IMR-90 (cell line): ENCODE measurements around the gene THSD1. TPM values are rescaled to one million over a fixed set of nuclear protein-coding genes. Genes with fewer than 3 reads are reported as not detected.

Experiments used
- ATAC-seq: fragments of 200-7000 bp; cut with Tn5 transposase; 2 replicates; pipeline ENCODE4 v1.9.1; 2020; ENCODE audit warnings: low read depth, mild to moderate bottlenecking, moderate library complexity
- BruUV-seq: library from RNA; stranded (reverse); fragments of 400-500 nt; replicated peaks from 2 replicates; lab custom pipeline; 2021; lab: Mats Ljungman, UMichigan
- CTCF ChIA-PET: fragments of 300-600 bp; formaldehyde crosslinking; extraction: SDS; loops from one replicate; lab custom pipeline; 2021; ENCODE audit warnings: antibody characterized with exemption; lab: Yijun Ruan, JAX
- POLR2A ChIA-PET: fragments of 300-600 bp; sonication (Branson Sonifier 250); formaldehyde crosslinking; loops from one replicate; lab custom pipeline; 2022; ENCODE audit warnings: antibody characterized with exemption; ENCODE audit not compliant: unreplicated experiment; lab: Charles Lee
- DNase-seq: peaks from one replicate; pipeline ENCODE4 v3.0.0; 2013
- H2AFZ ChIP-seq: replicated peaks from 2 replicates; pipeline ENCODE3; 2013; ENCODE audit warnings: low read length, mild to moderate bottlenecking; ENCODE audit not compliant: poor library complexity
- H2AK5ac ChIP-seq: 2 replicates; pipeline ENCODE4 v1.6.1; 2013; ENCODE audit warnings: low read depth, low read length, inconsistent platforms
- H2AK9ac ChIP-seq: replicated peaks from 2 replicates; pipeline ENCODE3; 2013; ENCODE audit warnings: mild to moderate bottlenecking, low read depth, low read length, moderate library complexity; ENCODE audit not compliant: poor library complexity
- H2BK120ac ChIP-seq: 2 replicates; pipeline ENCODE4 v1.6.1; 2013; ENCODE audit warnings: low read depth, low read length, inconsistent platforms
- H2BK15ac ChIP-seq: 3 replicates; pipeline ENCODE4 v1.6.1; 2013; ENCODE audit warnings: low read depth, low read length, inconsistent platforms
- H2BK20ac ChIP-seq: 2 replicates; pipeline ENCODE4 v1.6.1; 2013; ENCODE audit warnings: low read depth, mild to moderate bottlenecking, inconsistent platforms, low read length, moderate library complexity
- H2BK5ac ChIP-seq: 2 replicates; pipeline ENCODE4 v1.6.1; 2013; ENCODE audit warnings: mild to moderate bottlenecking, low read depth, low read length, inconsistent platforms; ENCODE audit not compliant: poor library complexity, severe bottlenecking
- H3K14ac ChIP-seq: replicated peaks from 2 replicates; pipeline ENCODE4 v1.6.1; 2013; ENCODE audit warnings: low read depth, low read length, inconsistent platforms
- H3K18ac ChIP-seq: 2 replicates; pipeline ENCODE4 v1.6.1; 2013; ENCODE audit warnings: low read depth, low read length, control low read depth
- H3K23ac ChIP-seq: 2 replicates; pipeline ENCODE4 v1.6.1; 2013; ENCODE audit warnings: low read depth, low read length, inconsistent platforms
- H3K27ac ChIP-seq: 2 replicates; pipeline ENCODE4 v1.5.1; 2013; ENCODE audit warnings: mild to moderate bottlenecking, control low read depth, low read length; ENCODE audit not compliant: insufficient read depth
- H3K27me3 ChIP-seq: 2 replicates; pipeline ENCODE4 v1.6.1; 2013; ENCODE audit warnings: low read length; ENCODE audit not compliant: control insufficient read depth, insufficient read depth
- H3K36me3 ChIP-seq: 2 replicates; pipeline ENCODE4 v1.6.1; 2013; ENCODE audit warnings: low read length, mixed read lengths; ENCODE audit not compliant: control insufficient read depth, insufficient read depth
- H3K4ac ChIP-seq: 2 replicates; pipeline ENCODE4 v1.6.1; 2013; ENCODE audit warnings: low read depth, low read length, inconsistent platforms
- H3K4me1 ChIP-seq: 2 replicates; pipeline ENCODE4 v1.6.1; 2013; ENCODE audit warnings: low read length, mixed read lengths; ENCODE audit not compliant: control insufficient read depth, insufficient read depth
- H3K4me2 ChIP-seq: 2 replicates; pipeline ENCODE4 v1.6.1; 2013; ENCODE audit warnings: low read depth, mild to moderate bottlenecking, control low read depth, low read length, moderate library complexity
- H3K4me3 ChIP-seq: 2 replicates; pipeline ENCODE4 v1.5.1; 2013; ENCODE audit warnings: low read depth, mild to moderate bottlenecking, control low read depth, low read length, moderate library complexity; ENCODE audit not compliant: insufficient read depth
- H3K56ac ChIP-seq: 2 replicates; pipeline ENCODE4 v1.6.1; 2013; ENCODE audit warnings: low read length, inconsistent platforms; ENCODE audit not compliant: insufficient read depth; ENCODE audit errors: extremely low read depth
- H3K79me1 ChIP-seq, 2 experiments: 2 replicates each; pipeline ENCODE4 v1.6.1; 2013; ENCODE audit warnings: low read length in 2 of 2, inconsistent platforms in 1 of 2, low read depth in 1 of 2
- H3K9ac ChIP-seq: 2 replicates; pipeline ENCODE4 v1.6.1; 2013; ENCODE audit warnings: low read depth, low read length, control low read depth
- H3K9me1 ChIP-seq: 2 replicates; pipeline ENCODE4 v1.6.1; 2013; ENCODE audit warnings: low read length, inconsistent platforms; ENCODE audit not compliant: insufficient read depth
- H3K9me3 ChIP-seq: 2 replicates; pipeline ENCODE4 v1.6.1; 2013; ENCODE audit warnings: low read length; ENCODE audit not compliant: control insufficient read depth, insufficient read depth
- H4K20me1 ChIP-seq: 2 replicates; pipeline ENCODE4 v1.6.1; 2013; ENCODE audit warnings: low read length, inconsistent platforms; ENCODE audit not compliant: insufficient read depth
- H4K5ac ChIP-seq: 2 replicates; pipeline ENCODE4 v1.6.1; 2013; ENCODE audit warnings: mild to moderate bottlenecking, low read depth, low read length, control low read depth
- H4K8ac ChIP-seq, 2 experiments: 2 replicates each; pipeline ENCODE4 v1.6.1; 2013; ENCODE audit warnings: low read depth in 2 of 2, low read length in 2 of 2, control low read depth in 1 of 2, inconsistent platforms in 1 of 2
- H4K91ac ChIP-seq: 2 replicates; pipeline ENCODE4 v1.6.1; 2013; ENCODE audit warnings: low read depth, low read length, inconsistent platforms; ENCODE audit not compliant: insufficient read depth
- BHLHE40 ChIP-seq: fragments of 150-350 bp; IDR thresholded peaks from 2 replicates; pipeline ENCODE4 v1.6.1; 2016; ENCODE audit warnings: mild to moderate bottlenecking, low read depth, low read length
- MXI1 ChIP-seq: IDR thresholded peaks from 2 replicates; pipeline ENCODE4 v1.6.1; 2012; ENCODE audit warnings: low read depth, mild to moderate bottlenecking, low read length, moderate library complexity, borderline replicate concordance
- POLR2A ChIP-seq: IDR thresholded peaks from 2 replicates; pipeline ENCODE4 v1.6.1; 2012; ENCODE audit warnings: mild to moderate bottlenecking, low read depth, low read length
- RCOR1 ChIP-seq: IDR thresholded peaks from 2 replicates; pipeline ENCODE4 v1.6.1; 2012; ENCODE audit warnings: mild to moderate bottlenecking, low read length, improper control_type of control experiment; ENCODE audit not compliant: insufficient replicate concordance
- RFX5 ChIP-seq: IDR thresholded peaks from 2 replicates; pipeline ENCODE4 v1.8.0; 2012; ENCODE audit warnings: low read depth, mild to moderate bottlenecking, low read length, moderate library complexity
- SMC3 ChIP-seq: fragments of 150-350 bp; IDR thresholded peaks from 2 replicates; pipeline ENCODE4 v1.6.1; 2016; ENCODE audit warnings: low read depth, mild to moderate bottlenecking, antibody characterized with exemption, low read length, moderate library complexity
- WGBS, 2 experiments: methylation state at CpG; one replicate each; pipeline versions ENCODE4 v1.1.5 to v1.1.7; 2013; ENCODE audit warnings: missing lambda C conversion rate in 2 of 2; ENCODE audit not compliant: insufficient read length in 1 of 2; ENCODE audit errors: extremely low coverage in 2 of 2; 5-methylcytosine and 5-hydroxymethylcytosine counted together
- dilution Hi-C: fragments of 300-500 bp; cut with HindIII; formaldehyde crosslinking; loops from one replicate; pipeline ENCODE4 v1.14.3; 2018; ENCODE audit warnings: low sequenced_read_pairs; ENCODE audit not compliant: unreplicated experiment
- in situ Hi-C: fragments of 300-500 bp; cut with MboI; formaldehyde crosslinking; loops from 3 replicates; pipeline ENCODE4 v1.14.3; 2019; ENCODE audit warnings: low sequenced_read_pairs, inconsistent platforms, mixed read lengths
- intact Hi-C: fragments of 100-400 bp; cut with micrococcal nuclease; formaldehyde crosslinking; loops from 2 replicates; pipeline ENCODE4 v1.10.0; 2022
- polyA plus RNA-seq, 3 experiments: library from polyadenylated mRNA; depleted of rRNA; stranded (reverse); fragments of >200 nt; gene quantifications; 2 replicates each; pipeline ENCODE4 v1.2.3, GENCODE V29; 2012; ENCODE audit warnings: low replicate concordance in 1 of 3
- total RNA-seq: library from RNA; depleted of rRNA; stranded (reverse); fragments of >200 nt; gene quantifications from 2 replicates; pipeline ENCODE4 v1.2.3, GENCODE V29; 2012

Gene THSD1
- total and polyA plus RNA-seq, 2 of the 4 experiments (the other 2 are of a cell fraction): 12.1 to 19.0 TPM

DNA sequence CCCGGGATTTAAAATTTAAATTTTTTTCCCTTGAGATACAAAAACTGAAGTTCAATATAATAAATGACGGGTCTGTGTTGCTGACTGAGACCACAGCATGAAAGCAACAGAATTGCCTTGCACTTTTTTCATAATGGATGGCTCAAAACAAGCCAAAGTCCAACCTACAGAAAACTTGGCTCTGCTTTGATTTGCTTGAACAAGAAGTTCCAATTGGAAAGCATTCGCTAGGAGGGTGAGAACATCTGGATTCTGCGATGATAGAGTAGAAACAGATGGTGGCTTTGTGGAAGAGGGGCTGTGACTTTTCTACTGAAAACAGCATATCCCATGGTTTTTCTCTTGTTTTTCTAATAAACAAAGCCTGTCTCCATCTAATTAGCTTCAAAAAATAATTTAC lies 46.4 kb downstream of the THSD1 start:
- Histone ChIP-seq H4K91ac (no peak overlapping the region), H2AFZ (no peak overlapping the region), H2BK15ac (no peak overlapping the region), H3K9ac (no peak overlapping the region), H3K27me3 (peaks cover 2% of the 10 kb centered on the region; the same call in 1 of the 2 replicates), H3K4me2 (no peak overlapping the region), H3K56ac (no peak overlapping the region), H3K4ac (no peak overlapping the region), H3K79me1 (no peaks in the 10 kb centered on the region), H3K36me3 (no peaks in the 10 kb centered on the region), H2BK120ac (no peak overlapping the region), H4K8ac (no peak overlapping the region), H4K20me1 (no peaks in the 10 kb centered on the region), H3K9me3 (no peaks in the 10 kb centered on the region), H2AK9ac (no peak overlapping the region), H2BK20ac (no peak overlapping the region), H3K27ac (no peak overlapping the region), H3K9me1 (no peaks in the 10 kb centered on the region), H3K18ac (no peak overlapping the region), H3K23ac (no peak overlapping the region), H3K4me3 (no peak overlapping the region), H2AK5ac (no peak overlapping the region), H4K5ac (no peak overlapping the region), H2BK5ac (no peak overlapping the region), H3K14ac (no peak overlapping the region), H3K4me1 (no peaks in the 10 kb centered on the region)
- dilution Hi-C loops (no loop called here), intact Hi-C loops (no loop called here), in situ Hi-C loops (no loop called here)
- DNase-seq (peak; percentile 37), ATAC-seq (no peak)
- no peak for TF ChIP-seq POLR2A
- no peak for TF ChIP-seq RCOR1
- no peak for TF ChIP-seq SMC3
- no peak for TF ChIP-seq MXI1
- TF ChIP-seq RFX5: no peak
- no peak for TF ChIP-seq BHLHE40
- ChIA-PET CTCF (interaction anchor here (0.5 kb wide), 1 partner anchor 112 kb away, joined by 3 read pairs; no protein-coding TSS in a partner anchor), POLR2A (no interaction called here)
- no CpG with 5 or more reads among the region's 4 CpGs for WGBS, 2 experiments
- BruUV-seq: no TSS peak
